ENCODE results near the gene CAMK1G. TPM values are rescaled to one million over a fixed set of nuclear protein-coding genes. Genes with fewer than 3 reads are reported as not detected.

The CAMK1G gene
- total and polyA plus RNA-seq, 9 of the 15 experiments (the other 6 are each of a cell fraction or from before 2014, with no cell fraction given), result not detected

- TF ChIP-seq HCFC1 (IDR thresholded peaks at IDR 0.05; ENCODE audit: low read depth, low read length), result no peak
- TF ChIP-seq RB1 (IDR thresholded peaks at IDR 0.05; ENCODE audit: low read depth), result no peak
- TF ChIP-seq ELF4 (CRISPR knock-in tag; IDR thresholded peaks at IDR 0.05), result no peak
- no peak for TF ChIP-seq SMAD4 (CRISPR knock-in tag; conservative IDR thresholded peaks at IDR 0.05)
- no peak for TF ChIP-seq XRCC4 (IDR thresholded peaks at IDR 0.05; ENCODE audit: extremely low read depth, insufficient read depth, insufficient read length)
- TF ChIP-seq GABPB2 (CRISPR knock-in tag; conservative IDR thresholded peaks at IDR 0.05), result no peak
- TF ChIP-seq MYC (IDR thresholded peaks at IDR 0.05; ENCODE audit: low read depth, low read length), result no peak
- TF ChIP-seq MYC (CRISPR knock-in tag; IDR thresholded peaks at IDR 0.05; ENCODE audit: borderline replicate concordance, low read depth), result no peak
- TF ChIP-seq ZNF764 (CRISPR knock-in tag; IDR thresholded peaks at IDR 0.05; ENCODE audit: low read depth), result no peak
- peak; percentile 50; the same call in 1 of the 2 replicates for TF ChIP-seq C11orf30 (IDR thresholded peaks at IDR 0.05; ENCODE audit: low read depth)
- no peak for TF ChIP-seq NFATC3 (IDR thresholded peaks at IDR 0.05)
- no peak for TF ChIP-seq ZNF830 (CRISPR knock-in tag; IDR thresholded peaks at IDR 0.05)
- no peak for TF ChIP-seq CXXC5 (CRISPR knock-in tag; IDR thresholded peaks at IDR 0.05)
- TF ChIP-seq ZNF24 (IDR thresholded peaks at IDR 0.05), result no peak
- TF ChIP-seq HBP1 (CRISPR knock-in tag; IDR thresholded peaks at IDR 0.05), result no peak
- TF ChIP-seq ZNF143 (CRISPR knock-in tag; IDR thresholded peaks at IDR 0.05), result no peak
- peak; percentile 84 for TF ChIP-seq BHLHE40 (IDR thresholded peaks at IDR 0.05; ENCODE audit: low read length)
- peak; percentile 27; the same call in 1 of the 2 replicates for TF ChIP-seq SPI1 (IDR thresholded peaks at IDR 0.05; ENCODE audit: borderline replicate concordance, low read depth, low read length)
- no peak for TF ChIP-seq SMC3 (conservative IDR thresholded peaks at IDR 0.05; ENCODE audit: insufficient read depth, low read depth, low read length)
- TF ChIP-seq TGIF2 (CRISPR knock-in tag; IDR thresholded peaks at IDR 0.05), result no peak
- no peak for TF ChIP-seq ZNF696 (CRISPR knock-in tag; conservative IDR thresholded peaks at IDR 0.05)
- TF ChIP-seq MNT (conservative IDR thresholded peaks at IDR 0.05), result no peak
- peak; percentile 22; the same call in 1 of the 2 replicates for TF ChIP-seq ARID1B (IDR thresholded peaks at IDR 0.05)
- TF ChIP-seq NR2C1 (IDR thresholded peaks at IDR 0.05), result no peak
- peak; percentile 40; the same call in 1 of the 2 replicates for TF ChIP-seq NR2C1 (tag; IDR thresholded peaks at IDR 0.05)
- TF ChIP-seq, protein P1, sequence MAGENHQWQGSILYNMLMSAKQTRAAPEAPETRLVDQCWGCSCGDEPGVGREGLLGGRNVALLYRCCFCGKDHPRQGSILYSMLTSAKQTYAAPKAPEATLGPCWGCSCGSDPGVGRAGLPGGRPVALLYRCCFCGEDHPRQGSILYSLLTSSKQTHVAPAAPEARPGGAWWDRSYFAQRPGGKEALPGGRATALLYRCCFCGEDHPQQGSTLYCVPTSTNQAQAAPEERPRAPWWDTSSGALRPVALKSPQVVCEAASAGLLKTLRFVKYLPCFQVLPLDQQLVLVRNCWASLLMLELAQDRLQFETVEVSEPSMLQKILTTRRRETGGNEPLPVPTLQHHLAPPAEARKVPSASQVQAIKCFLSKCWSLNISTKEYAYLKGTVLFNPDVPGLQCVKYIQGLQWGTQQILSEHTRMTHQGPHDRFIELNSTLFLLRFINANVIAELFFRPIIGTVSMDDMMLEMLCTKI (IDR thresholded peaks at IDR 0.05; ENCODE audit: partially characterized antibody), result no peak
- TF ChIP-seq ARHGAP35 (IDR thresholded peaks at IDR 0.05; ENCODE audit: partially characterized antibody), result no peak
- TF ChIP-seq BACH1 (tag; IDR thresholded peaks at IDR 0.05), result 0 out of 2 replicates have a peak, but pooled peaks have one; percentile 34
Observed at GRCh38 chr1:209659909-209660308, 76.4 kb downstream of the CAMK1G start (continued).
